Measurements from ENCODE around the gene PDCD1LG2. TPM values are rescaled to one million over a fixed set of nuclear protein-coding genes. Genes with fewer than 3 reads are reported as not detected.

The PDCD1LG2 gene
- total and polyA plus RNA-seq, 4 donors = 0.46 to 2.5 (median 1.3) TPM

GRCh38 chr9:5592231-5592630, 81.9 kb downstream of the PDCD1LG2 start:
- no peaks in the 10 kb centered on the region for H3K9me3 ChIP-seq (ENCODE audit: control insufficient read depth in 4 of 4, low read length in 3 of 4)
- no peak overlapping the region for H3K27ac ChIP-seq (ENCODE audit: low read depth in 1 of 2, low read length in 2 of 2)
- 81% methylated on average over 3 of the region's 3 CpGs for WGBS
- no peak overlapping the region for H3K4me3 ChIP-seq (ENCODE audit: low read depth in 1 of 3, low read length in 3 of 3)
- TF ChIP-seq CTCF (IDR thresholded peaks at IDR 0.05; ENCODE audit: low read depth, low read length, missing input control) (no peak), RXRA (IDR thresholded peaks at IDR 0.05) (no peak)
- no peak for DNase-seq (ENCODE audit: low spot score)
- H3K9ac ChIP-seq (ENCODE audit: low read depth in 1 of 2, low read length in 2 of 2) = no peak overlapping the region
- no peaks in the 10 kb centered on the region for H3K4me1 ChIP-seq (ENCODE audit: control insufficient read depth in 4 of 4, insufficient read depth in 4 of 4, low read length in 3 of 4)
- H3K36me3 ChIP-seq (ENCODE audit: control insufficient read depth in 4 of 4, insufficient read depth in 3 of 4, low read depth in 1 of 4, low read length in 3 of 4) = no peaks in the 10 kb centered on the region
- no peaks in the 10 kb centered on the region for H3K27me3 ChIP-seq (ENCODE audit: control insufficient read depth in 4 of 4, insufficient read depth in 4 of 4, low read length in 3 of 4)

DNA sequence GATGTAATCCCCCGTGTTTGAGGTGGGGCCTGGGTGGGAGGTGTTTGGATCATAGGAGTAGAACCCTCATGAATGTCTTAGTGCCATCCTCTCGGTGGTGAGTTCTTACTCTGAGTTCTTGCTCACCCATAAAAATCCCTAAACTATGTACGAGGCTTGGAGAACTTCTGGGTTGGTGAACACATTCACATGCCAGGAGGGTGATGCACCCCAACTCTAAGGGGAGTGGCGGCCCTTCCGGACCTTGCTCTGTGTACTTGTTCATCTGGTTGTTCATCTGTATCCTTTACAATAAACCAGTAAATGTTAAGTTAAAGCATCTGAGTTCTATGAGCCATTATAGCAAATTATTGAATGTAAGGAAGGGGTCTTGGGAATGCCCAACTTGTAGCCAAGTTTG, 82.6 kb downstream of the PDCD1LG2 start:
- Histone ChIP-seq H3K36me3 (ENCODE audit: control insufficient read depth in 4 of 4, insufficient read depth in 3 of 4, low read depth in 1 of 4, low read length in 3 of 4) (no peaks in the 10 kb centered on the region), H3K27ac (ENCODE audit: low read depth in 1 of 2, low read length in 2 of 2) (no peak overlapping the region), H3K9me3 (ENCODE audit: control insufficient read depth in 4 of 4, low read length in 3 of 4) (no peaks in the 10 kb centered on the region), H3K27me3 (ENCODE audit: control insufficient read depth in 4 of 4, insufficient read depth in 4 of 4, low read length in 3 of 4) (no peaks in the 10 kb centered on the region), H3K4me3 (ENCODE audit: low read depth in 1 of 3, low read length in 3 of 3) (no peak overlapping the region), H3K9ac (ENCODE audit: low read depth in 1 of 2, low read length in 2 of 2) (no peak overlapping the region), H3K4me1 (ENCODE audit: control insufficient read depth in 4 of 4, insufficient read depth in 4 of 4, low read length in 3 of 4) (no peaks in the 10 kb centered on the region)
- TF ChIP-seq FOXA1 (IDR thresholded peaks at IDR 0.05) = no peak
- no peak for TF ChIP-seq JUND (IDR thresholded peaks at IDR 0.05)
- no peak for TF ChIP-seq EGR1 (IDR thresholded peaks at IDR 0.05; ENCODE audit: low read depth in 2 of 2)
- TF ChIP-seq NR2F2 (IDR thresholded peaks at IDR 0.05) = no peak
- TF ChIP-seq, protein P1, sequence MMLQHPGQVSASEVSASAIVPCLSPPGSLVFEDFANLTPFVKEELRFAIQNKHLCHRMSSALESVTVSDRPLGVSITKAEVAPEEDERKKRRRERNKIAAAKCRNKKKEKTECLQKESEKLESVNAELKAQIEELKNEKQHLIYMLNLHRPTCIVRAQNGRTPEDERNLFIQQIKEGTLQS (IDR thresholded peaks at IDR 0.05) = no peak
- no peak for TF ChIP-seq HNF4G (IDR thresholded peaks at IDR 0.05)
- TF ChIP-seq SP1 (IDR thresholded peaks at IDR 0.05) = no peak
- no peak for TF ChIP-seq FOXA2 (IDR thresholded peaks at IDR 0.05)
- TF ChIP-seq RXRA (IDR thresholded peaks at IDR 0.05) = no peak
- no peak for TF ChIP-seq RAD21 (IDR thresholded peaks at IDR 0.05)
- DNase-seq (ENCODE audit: low spot score) = no peak
- WGBS = 88% methylated on average over 5 of the region's 5 CpGs

DNA sequence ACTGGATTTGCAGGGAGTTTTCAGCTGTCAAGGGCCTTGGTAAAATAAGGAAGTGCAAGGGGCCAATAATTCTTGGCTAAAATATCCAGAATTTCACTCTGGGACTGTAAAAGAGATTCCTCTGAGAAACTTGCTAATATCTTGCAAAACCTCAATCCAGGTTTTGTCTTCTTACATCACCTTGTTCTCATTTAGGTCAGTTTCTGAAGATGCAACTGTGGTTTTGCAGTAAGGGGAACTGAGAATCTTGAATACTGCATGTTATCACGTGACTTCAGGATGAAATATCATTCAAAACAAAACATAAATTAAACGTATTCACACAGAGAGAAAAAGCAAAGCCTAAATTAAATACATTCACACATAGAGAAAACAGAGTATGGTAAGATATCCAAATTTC, 83.6 kb downstream of the PDCD1LG2 start:
- 77% methylated on average over 2 of the region's 2 CpGs for WGBS
- no peak overlapping the region for H3K9ac ChIP-seq (ENCODE audit: low read depth in 1 of 2, low read length in 2 of 2)
- no peak overlapping the region for H3K4me3 ChIP-seq (ENCODE audit: low read depth in 1 of 3, low read length in 3 of 3)
- no peaks in the 10 kb centered on the region for H3K27me3 ChIP-seq (ENCODE audit: control insufficient read depth in 4 of 4, insufficient read depth in 4 of 4, low read length in 3 of 4)
- H3K4me1 ChIP-seq (ENCODE audit: control insufficient read depth in 4 of 4, insufficient read depth in 4 of 4, low read length in 3 of 4) = no peaks in the 10 kb centered on the region
- TF ChIP-seq, protein P2, sequence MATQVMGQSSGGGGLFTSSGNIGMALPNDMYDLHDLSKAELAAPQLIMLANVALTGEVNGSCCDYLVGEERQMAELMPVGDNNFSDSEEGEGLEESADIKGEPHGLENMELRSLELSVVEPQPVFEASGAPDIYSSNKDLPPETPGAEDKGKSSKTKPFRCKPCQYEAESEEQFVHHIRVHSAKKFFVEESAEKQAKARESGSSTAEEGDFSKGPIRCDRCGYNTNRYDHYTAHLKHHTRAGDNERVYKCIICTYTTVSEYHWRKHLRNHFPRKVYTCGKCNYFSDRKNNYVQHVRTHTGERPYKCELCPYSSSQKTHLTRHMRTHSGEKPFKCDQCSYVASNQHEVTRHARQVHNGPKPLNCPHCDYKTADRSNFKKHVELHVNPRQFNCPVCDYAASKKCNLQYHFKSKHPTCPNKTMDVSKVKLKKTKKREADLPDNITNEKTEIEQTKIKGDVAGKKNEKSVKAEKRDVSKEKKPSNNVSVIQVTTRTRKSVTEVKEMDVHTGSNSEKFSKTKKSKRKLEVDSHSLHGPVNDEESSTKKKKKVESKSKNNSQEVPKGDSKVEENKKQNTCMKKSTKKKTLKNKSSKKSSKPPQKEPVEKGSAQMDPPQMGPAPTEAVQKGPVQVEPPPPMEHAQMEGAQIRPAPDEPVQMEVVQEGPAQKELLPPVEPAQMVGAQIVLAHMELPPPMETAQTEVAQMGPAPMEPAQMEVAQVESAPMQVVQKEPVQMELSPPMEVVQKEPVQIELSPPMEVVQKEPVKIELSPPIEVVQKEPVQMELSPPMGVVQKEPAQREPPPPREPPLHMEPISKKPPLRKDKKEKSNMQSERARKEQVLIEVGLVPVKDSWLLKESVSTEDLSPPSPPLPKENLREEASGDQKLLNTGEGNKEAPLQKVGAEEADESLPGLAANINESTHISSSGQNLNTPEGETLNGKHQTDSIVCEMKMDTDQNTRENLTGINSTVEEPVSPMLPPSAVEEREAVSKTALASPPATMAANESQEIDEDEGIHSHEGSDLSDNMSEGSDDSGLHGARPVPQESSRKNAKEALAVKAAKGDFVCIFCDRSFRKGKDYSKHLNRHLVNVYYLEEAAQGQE (IDR thresholded peaks at IDR 0.05) = no peak
- DNase-seq (ENCODE audit: low spot score) = no peak
- H3K36me3 ChIP-seq (ENCODE audit: control insufficient read depth in 4 of 4, insufficient read depth in 3 of 4, low read depth in 1 of 4, low read length in 3 of 4) = no peaks in the 10 kb centered on the region
- no peaks in the 10 kb centered on the region for H3K9me3 ChIP-seq (ENCODE audit: control insufficient read depth in 4 of 4, low read length in 3 of 4)
- H3K27ac ChIP-seq (ENCODE audit: low read depth in 1 of 2, low read length in 2 of 2) = no peak overlapping the region
